ENCODE data around the gene PIK3CB.
A peak's percentile ranks its signal among the peaks of the same experiment; 100 is the strongest.

The PIK3CB gene

DNA sequence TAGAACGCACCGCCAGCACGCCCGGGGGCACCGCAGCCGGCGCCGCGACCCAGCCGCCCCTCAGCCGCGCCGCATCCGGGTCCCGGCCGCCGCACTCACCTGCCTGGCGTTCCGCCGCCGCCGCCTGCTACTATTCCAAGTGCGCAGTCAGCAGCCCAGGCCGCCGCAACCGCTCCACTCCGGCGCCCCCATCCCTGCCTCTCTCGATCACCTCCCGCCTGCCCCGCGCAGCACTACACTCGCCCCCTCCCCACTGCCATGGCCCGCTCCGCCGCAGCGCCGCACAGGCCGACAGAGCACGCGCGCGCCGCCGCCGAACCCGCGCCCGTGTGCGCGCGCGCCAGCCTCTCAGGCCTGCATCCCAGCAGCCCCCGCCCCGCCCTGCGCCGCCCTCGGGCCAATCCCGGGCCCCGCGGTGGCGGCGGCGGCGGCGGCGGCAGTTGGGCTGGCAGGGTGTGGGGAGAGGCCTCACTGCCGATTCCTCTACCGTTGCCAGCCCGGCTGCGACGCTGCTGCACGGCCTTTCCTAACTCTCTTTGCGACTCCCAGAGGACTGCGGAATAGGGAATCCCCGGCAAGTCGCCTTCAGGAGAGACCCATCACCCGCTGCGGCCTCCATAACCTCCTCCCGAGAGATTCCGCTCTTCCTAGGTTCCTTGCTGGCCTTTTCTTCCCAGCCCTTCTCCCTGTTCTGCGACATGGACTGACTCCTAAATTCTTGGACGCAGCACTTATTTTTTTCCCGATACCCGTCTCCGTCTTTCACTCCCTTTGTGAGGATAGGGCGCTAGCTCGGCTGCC, at the start of gene PIK3CB:
TSS of gene PIK3CB (minus strand) at position 333 of the 801 bp plus-strand sequence. CDS start 75,585 bp downstream, outside the sequence.
- H3K27me3 ChIP-seq, result no peaks in the 10 kb centered on the region
- peak within 1 kb of the TSS; percentile 79 to 97 (median 90) for H3K4me2 ChIP-seq
- peaks cover 0 to 22% (median 14%) of the 10 kb centered on the region in 11 experiments; a peak in 10 of 22 replicates for H3K36me3 ChIP-seq
- TF ChIP-seq Cebpa-rat (IDR thresholded peaks at IDR 0.05), result no peak
- H3K9me3 ChIP-seq (replicated peaks in 1 of 11), result peaks cover 0 to 29% (median 23%) of the 10 kb centered on the region in 11 experiments; a peak in 17 of 22 replicates
- peaks cover 0 to 11% (median 0%) of the 10 kb centered on the region in 11 experiments; a peak in 6 of 22 replicates for H4K20me1 ChIP-seq
- H3K4me3 ChIP-seq, result peak within 1 kb of the TSS; percentile 80 to 100 (median 96)
- peak within 1 kb of the TSS; percentile 78 to 94 (median 88) for H3K27ac ChIP-seq
- peak within 1 kb of the TSS; percentile 77 to 97 (median 90) for H3K9ac ChIP-seq
- H3K4me1 ChIP-seq, result peaks cover 19 to 25% (median 21%) of the 10 kb centered on the region in 10 experiments

DNA sequence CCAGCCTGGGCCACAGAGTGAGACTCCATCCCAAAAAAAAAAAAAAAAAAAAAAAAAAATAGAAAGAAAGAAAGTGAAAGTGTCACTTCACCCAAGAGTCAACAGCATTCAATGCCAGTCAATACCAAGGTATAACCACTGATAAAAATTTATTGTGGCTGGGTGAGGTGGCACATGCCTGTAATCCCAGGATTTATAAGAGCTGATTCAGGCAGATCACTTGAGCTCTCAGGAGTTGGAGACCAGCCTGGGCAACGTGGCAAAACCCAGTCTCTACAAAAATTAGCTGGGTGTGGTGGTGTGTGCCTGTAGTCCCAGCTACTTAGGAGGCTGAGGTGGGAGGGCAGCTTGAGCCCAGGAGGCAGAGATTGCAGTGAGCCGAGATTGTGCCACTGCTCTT, 46.5 kb upstream of the PIK3CB start:
- no peak overlapping the region for H3K9ac ChIP-seq
- H3K4me2 ChIP-seq, result no peak overlapping the region
- H3K4me1 ChIP-seq, result peaks cover 0 to under 1% (median 0%) of the 10 kb centered on the region in 10 experiments; a peak in 1 of 20 replicates
- TF ChIP-seq Cebpa-rat (IDR thresholded peaks at IDR 0.05), result no peak
- no peaks in the 10 kb centered on the region for H3K27me3 ChIP-seq
- no peaks in the 10 kb centered on the region for H4K20me1 ChIP-seq
- no peak overlapping the region for H3K4me3 ChIP-seq
- H3K9me3 ChIP-seq (replicated peaks in 1 of 11), result peaks cover under 1 to 11% (median 6%) of the 10 kb centered on the region in 11 experiments
- H3K36me3 ChIP-seq, result no peaks in the 10 kb centered on the region
- H3K27ac ChIP-seq, result no peak overlapping the region

DNA sequence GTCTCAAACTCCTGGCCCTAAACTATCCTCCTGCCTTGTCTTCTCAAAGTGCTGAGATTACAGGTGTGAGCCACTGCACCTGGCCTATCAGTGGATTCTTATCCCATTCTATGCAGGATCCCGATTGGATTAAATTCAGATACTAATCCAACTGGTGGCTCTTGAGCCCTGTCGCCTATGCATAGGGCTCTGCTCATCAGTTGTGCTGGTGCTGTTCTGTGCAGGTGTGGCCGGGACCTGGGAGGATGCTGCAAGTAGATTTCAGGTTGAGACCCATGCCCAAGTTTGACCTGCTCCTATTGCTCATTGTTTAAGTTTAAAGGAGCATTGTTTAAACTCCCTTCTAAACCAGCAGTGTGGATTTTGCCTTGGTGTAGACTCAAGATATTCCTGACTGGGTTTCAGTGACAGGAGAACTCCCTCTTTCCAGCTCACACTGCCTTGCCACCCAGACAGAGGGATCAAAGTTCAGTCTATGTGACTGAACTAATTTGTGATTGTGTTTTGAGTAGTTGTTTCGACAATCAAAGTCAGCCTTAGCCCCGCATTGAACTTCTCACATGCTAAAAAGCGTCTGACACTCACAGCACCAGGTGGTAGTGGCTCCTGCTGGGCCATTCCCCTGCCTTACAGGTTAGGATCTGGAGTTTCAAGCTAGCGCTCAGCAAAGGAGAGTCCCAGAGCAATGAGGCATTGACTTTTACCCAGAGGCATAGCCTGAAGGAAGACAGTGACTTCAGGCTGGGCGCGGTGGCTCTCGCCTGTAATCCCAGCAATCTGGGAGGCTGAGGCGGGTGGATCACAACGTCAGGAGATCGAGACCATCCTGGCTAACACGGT, 45.0 kb upstream of the PIK3CB start:
- H3K9me3 ChIP-seq (replicated peaks in 1 of 11), result peaks cover 15 to 26% (median 19%) of the 10 kb centered on the region in 11 experiments

DNA sequence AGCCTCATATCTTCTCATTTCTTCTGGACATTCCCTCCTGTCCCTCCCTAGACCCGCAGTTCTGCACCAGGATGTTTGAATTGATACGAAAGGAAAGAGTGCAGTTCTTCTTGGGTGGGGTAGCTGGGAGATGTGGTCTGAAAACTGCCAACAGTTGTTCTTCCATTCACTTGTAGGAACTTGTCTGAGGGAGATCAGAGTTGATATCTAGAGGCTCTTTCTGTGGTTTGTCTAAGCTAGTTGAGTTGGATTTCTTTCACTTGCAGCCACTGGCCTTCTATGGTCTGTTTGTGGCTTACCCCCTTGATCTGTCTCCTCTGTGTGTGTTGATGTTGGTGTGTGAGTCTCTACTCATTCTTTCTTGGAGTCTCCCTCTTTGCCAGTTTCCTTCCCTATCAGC, 42.5 kb upstream of the PIK3CB start:
- Histone ChIP-seq H3K4me3 (no peak overlapping the region), H3K9me3 (replicated peaks in 1 of 11) (peaks cover 26 to 39% (median 30%) of the 10 kb centered on the region in 11 experiments), H3K9ac (no peak overlapping the region), H3K27me3 (no peaks in the 10 kb centered on the region), H3K4me1 (peaks cover 0 to 8% (median 0%) of the 10 kb centered on the region in 10 experiments; a peak in 6 of 20 replicates), H3K4me2 (no peak overlapping the region), H4K20me1 (no peaks in the 10 kb centered on the region), H3K27ac (no peak overlapping the region), H3K36me3 (no peaks in the 10 kb centered on the region)
- no peak for TF ChIP-seq Cebpa-rat (IDR thresholded peaks at IDR 0.05)

More for the DNA sequence above, 45.0 kb upstream of the PIK3CB start:
- Histone ChIP-seq H3K27ac (no peak overlapping the region), H3K4me1 (peaks cover 0 to 8% (median 0%) of the 10 kb centered on the region in 10 experiments; a peak in 5 of 20 replicates), H3K4me3 (no peak overlapping the region), H4K20me1 (no peaks in the 10 kb centered on the region), H3K36me3 (no peaks in the 10 kb centered on the region), H3K27me3 (no peaks in the 10 kb centered on the region), H3K9ac (no peak overlapping the region), H3K4me2 (no peak overlapping the region)
- TF ChIP-seq Cebpa-rat (IDR thresholded peaks at IDR 0.05), result no peak

DNA sequence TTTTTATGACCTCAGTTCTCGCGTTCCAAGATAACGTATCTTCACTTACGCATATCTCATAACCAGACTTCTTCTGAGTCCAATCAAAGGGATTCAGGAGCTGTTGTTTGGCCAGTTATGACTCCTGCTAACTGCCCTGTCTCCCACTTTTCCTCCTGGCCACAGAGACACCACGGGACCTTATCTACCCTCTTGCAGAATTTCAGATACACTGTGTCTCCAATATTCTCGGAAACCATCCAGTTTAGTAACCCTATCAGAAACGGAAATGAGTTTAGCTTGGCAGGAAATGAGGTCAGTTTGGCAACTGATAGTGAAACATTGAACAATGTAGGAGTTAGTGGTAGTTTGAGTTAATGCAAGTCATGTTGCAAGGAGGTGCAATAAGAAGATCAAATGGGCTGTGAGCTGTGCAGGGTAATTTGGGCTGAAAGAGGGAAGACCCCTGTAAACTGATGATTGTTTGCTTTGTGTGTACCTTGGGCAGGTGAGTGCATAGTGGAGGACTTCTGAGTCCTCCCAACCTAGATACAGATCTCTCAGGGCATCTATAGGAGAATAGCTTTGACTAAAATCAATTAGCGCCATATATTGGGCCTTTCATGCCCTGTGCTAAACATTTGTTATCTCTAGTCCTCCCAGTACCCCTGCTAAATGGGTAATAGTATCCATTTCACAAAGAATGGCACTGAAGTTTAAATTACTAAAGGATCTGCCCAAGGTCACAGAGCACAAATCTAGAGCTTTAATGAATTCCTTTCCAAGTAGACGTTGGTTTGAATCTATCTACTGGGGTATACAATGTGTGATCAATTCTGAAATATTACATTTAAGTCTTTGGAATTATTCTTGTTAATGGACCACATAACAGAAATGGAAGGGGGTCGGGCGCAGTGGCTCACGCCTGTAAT, 41.3 kb upstream of the PIK3CB start:
- peaks cover 0 to 8% (median 0%) of the 10 kb centered on the region in 10 experiments; a peak in 6 of 20 replicates for H3K4me1 ChIP-seq
- no peaks in the 10 kb centered on the region for H4K20me1 ChIP-seq
- no peaks in the 10 kb centered on the region for H3K36me3 ChIP-seq

DNA sequence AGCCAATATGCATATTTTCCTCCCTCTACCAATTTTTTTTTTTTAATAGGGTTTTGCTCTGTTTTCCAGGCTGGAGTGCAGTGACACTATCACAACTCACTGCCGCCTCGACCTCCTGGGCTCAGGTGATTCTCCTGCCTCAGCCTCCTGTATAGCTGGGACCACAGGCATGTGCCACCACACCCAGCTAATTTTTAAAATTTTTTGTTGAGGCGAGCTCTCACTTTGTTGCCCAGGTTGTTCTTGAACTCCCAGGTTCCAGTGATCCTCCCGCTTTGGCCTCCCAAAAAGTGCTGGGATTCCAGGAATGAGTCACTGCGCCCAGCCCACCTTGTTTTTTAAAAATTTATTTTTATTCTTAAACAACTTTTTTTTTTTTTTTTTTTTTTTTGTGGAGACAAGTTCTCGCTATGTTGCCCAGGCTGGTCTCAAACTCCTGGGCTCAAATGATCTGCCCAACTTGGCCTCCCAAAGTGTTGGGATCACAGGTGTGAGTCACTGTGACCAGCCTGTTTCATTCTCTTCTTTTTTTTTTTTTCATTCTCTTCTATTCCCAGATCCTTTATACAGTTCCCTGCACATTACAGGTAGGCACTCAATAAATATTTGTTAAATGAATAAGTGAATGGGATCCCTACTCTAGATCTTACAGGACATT, 40.5 kb upstream of the PIK3CB start:
- Histone ChIP-seq H3K27ac (peak overlapping the region in 2 of 11 experiments; percentile 13 to 40; a peak in 1 of 22 replicates), H3K9ac (no peak overlapping the region), H3K4me3 (no peak overlapping the region), H3K36me3 (no peaks in the 10 kb centered on the region), H3K9me3 (replicated peaks in 1 of 11) (peaks cover 26 to 39% (median 30%) of the 10 kb centered on the region in 11 experiments), H3K4me1 (peaks cover 0 to 8% (median 0%) of the 10 kb centered on the region in 10 experiments; a peak in 6 of 20 replicates), H3K4me2 (peak overlapping the region in 1 of 11 experiments; percentile 24; a peak in 1 of 22 replicates), H4K20me1 (no peaks in the 10 kb centered on the region), H3K27me3 (no peaks in the 10 kb centered on the region)
- TF ChIP-seq Cebpa-rat (IDR thresholded peaks at IDR 0.05), result no peak

More for the DNA sequence above, 41.3 kb upstream of the PIK3CB start:
- no peaks in the 10 kb centered on the region for H3K27me3 ChIP-seq
- TF ChIP-seq Cebpa-rat (IDR thresholded peaks at IDR 0.05), result peak in 1 of 11 experiments; percentile 16; a peak in 1 of 22 replicates
- peaks cover 26 to 39% (median 30%) of the 10 kb centered on the region in 11 experiments for H3K9me3 ChIP-seq (replicated peaks in 1 of 11)
- H3K27ac ChIP-seq, result peak overlapping the region in 4 of 11 experiments; percentile 4 to 40 (median 10); a peak in 3 of 22 replicates
- H3K4me3 ChIP-seq, result no peak overlapping the region
- H3K4me2 ChIP-seq, result peak overlapping the region in 3 of 11 experiments; percentile 8 to 24 (median 16); a peak in 4 of 22 replicates
- H3K9ac ChIP-seq, result no peak overlapping the region

DNA sequence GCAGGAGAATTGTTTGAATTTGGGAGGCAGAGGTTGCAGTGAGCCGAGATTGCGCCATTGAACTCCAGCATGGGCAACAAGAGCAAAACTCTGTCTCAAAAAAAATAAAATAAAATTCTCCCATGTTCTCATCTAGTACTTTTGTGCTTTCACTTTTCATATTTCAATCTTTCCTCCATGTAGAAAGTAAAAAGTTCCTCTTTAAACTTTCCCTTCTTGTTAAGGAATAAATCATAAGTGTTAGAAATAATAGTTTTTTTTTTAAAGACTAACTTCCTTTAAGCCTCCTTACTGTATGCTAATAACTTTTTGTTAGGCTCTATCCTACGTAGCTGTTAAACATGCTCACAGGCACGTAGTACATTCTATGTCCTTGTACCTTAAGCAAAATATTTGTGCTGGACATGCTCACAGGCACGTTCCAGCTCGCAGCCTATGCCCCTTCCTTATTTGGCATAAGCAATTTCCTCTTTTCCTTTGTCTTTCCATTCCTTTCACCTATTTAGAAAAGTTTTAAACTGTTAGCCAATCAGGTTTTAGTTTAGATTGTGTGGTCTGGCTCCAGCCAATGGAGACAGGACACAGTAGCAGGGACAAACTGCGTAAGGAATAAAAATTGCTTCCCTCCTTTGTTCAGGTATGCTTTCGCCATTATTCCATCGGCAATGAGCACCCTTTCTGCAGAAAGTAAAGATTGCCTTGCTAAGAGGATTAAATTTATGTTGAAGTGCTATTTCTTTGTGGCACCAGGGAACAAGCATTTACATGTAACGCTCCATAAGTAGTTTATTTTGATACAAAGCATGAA, 38.9 kb upstream of the PIK3CB start:
- H3K4me2 ChIP-seq, result peak overlapping the region in 2 of 11 experiments; percentile 27 to 42; a peak in 1 of 22 replicates
- H3K27me3 ChIP-seq, result no peaks in the 10 kb centered on the region
- TF ChIP-seq Cebpa-rat (IDR thresholded peaks at IDR 0.05), result no peak
- H3K4me3 ChIP-seq, result no peak overlapping the region
- peaks cover 26 to 39% (median 30%) of the 10 kb centered on the region in 11 experiments for H3K9me3 ChIP-seq (replicated peaks in 1 of 11)
- peaks cover 0 to 8% (median 0%) of the 10 kb centered on the region in 10 experiments; a peak in 6 of 20 replicates for H3K4me1 ChIP-seq
- no peak overlapping the region for H3K9ac ChIP-seq
- no peaks in the 10 kb centered on the region for H3K36me3 ChIP-seq
- H3K27ac ChIP-seq, result no peak overlapping the region
- no peaks in the 10 kb centered on the region for H4K20me1 ChIP-seq
